ENCODE results near the gene CACNA2D3. TPM values are rescaled to one million over a fixed set of nuclear protein-coding genes. Genes with fewer than 3 reads are reported as not detected.

CACNA2D3 gene
- total RNA-seq, 1 experiment from 2014 or later, result 2.0 TPM

DNA sequence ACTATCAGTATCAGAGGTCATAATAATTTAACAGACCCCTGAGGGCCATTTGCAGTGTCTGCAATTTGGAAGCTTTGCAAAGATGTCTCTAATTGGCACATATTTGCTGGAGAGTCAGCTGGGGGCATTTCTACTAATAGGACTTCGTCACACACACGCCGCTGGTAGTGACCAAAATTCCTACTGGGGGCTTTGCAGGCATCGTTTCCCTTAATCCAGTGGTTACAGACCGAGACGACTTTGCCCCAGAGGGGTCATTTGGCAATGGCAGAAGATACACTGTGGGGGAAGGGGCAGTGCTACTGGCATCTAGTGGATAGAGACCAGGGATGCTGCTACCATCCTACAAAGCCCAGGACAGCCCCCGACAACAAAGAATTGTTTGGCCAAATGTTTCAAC, 956.5 kb downstream of the CACNA2D3 start:
- DNase-seq (ENCODE audit: low read depth), result no peak

DNA sequence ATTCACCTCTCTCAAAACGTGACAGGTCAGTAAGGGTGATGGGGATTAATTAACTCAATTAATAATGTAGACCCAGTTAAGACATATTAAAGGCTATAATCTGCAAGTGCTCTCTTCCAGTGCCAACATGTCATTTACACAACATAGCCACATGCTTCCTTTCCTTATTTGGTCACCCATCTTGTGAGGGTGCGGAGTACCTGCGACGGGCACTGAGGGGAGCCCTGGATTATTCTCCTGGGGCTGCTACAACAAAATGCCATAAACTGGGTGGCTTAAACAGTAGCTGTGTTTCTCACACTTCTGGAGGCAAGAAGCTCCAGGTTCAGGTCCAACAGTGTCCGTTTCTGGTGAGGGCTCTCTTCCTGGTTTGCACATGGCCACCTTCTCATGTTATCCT, 962.9 kb downstream of the CACNA2D3 start:
- no peak for DNase-seq (ENCODE audit: low read depth)

GRCh38 chr3:55089211-55089610, 966.9 kb downstream of the CACNA2D3 start:
- no peak for DNase-seq (ENCODE audit: low read depth)

- DNase-seq (ENCODE audit: low read depth), result no peak
Observed at GRCh38 chr3:55090291-55090690, 967.9 kb downstream of the CACNA2D3 start.

DNA sequence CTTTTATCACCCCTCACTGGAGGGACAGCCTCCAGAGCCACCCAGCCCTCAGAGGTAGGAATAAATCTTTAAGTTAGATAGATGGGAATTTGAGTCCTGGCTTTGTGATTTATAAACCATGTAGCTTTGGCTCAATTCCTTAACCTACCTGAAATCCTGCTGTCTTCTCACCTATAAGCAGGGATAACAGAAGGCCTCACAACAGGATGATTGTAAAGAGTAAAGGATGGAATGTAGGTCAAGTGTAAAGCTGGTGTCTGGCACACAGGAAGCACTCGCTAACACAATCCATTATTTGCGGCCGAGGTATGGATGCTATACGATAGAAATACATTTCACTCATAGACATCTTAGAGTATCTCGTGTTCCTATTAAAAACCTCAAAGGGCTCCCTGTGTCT, 968.4 kb downstream of the CACNA2D3 start:
- DNase-seq (ENCODE audit: low read depth), result no peak

DNA sequence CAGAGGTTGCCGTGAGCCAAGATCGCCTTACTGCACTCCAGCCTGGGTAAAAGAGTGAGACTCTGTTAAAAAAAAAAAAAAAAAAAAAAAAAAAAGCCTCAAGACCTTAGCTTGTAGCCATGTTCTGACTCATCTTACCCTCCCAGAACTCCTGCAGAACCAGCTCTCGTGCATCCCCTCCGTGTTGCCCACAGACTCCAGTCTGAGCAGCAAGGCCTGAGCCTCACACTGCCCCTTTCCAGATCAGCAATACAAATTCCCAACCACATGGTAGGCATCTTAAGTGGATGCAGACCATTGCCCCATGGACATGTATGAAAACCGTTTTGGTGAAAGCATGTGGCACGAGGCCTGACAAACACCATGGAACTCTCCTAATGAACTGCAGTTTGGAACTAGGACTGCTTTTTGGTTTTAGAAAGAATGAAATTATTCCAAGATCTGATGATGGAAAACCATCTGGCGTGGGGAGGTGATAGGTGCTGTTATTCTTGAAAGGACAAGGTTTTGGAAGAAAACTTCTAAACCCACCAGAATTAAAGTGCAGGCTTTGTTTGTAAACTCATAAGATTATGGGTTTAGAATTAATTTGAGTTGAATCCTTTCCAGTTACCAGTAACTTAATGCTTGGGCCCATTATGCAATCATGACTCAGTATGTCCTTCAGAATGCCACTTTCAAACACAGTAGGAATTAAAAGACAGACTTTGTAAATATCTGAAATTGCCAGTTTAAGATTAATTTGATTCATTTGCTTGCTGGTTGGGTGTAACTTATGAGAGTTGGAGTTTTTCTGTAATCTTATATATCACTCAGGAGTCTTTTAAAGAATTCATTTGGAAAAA, 969.3 kb downstream of the CACNA2D3 start:
- DNase-seq (ENCODE audit: low read depth), result no peak

GRCh38 chr3:55094676-55095075, 972.3 kb downstream of the CACNA2D3 start:
- no peak for DNase-seq (ENCODE audit: low read depth)

DNA sequence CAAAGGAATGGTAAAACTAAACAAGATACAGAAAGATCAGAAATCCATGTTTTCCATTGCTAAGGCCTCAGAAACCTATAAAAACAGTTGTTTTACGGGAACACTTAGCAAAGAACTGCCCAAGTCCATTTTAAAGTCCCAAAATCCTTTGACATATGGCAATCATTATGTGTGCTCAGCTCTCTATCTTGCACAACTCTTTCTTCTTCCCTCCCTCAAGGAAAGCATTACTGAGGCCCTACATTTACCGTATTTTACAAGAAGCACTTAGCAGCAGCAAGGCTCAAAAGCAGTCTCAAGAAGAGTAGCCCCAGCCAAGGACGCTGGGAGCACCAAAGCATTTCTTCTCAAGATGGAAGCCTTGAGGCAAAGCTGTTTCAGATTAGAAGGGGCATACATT, 975.1 kb downstream of the CACNA2D3 start:
- no peak for DNase-seq (ENCODE audit: low read depth)

GRCh38 chr3:55105647-55106046, 983.3 kb downstream of the CACNA2D3 start:
- no peak for DNase-seq (ENCODE audit: low read depth)

DNA sequence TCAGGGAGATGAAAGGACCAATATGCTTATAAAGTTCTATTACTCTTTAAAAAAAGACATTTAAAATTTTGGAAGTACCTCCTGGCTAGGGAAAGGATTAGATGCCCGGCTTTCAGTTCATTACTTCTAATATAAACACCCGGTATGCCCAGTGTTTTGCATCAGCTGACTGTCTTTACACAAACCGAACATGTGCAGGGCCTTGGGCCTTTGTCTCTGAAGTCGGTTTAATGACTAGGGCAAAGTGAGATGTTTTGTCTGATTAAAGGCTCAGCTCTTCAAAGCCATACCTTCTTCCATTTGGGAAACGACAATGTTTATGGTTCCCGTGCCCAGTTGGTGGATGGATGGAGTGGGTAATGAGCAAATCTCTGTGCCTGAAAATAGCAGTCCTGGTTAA, 984.8 kb downstream of the CACNA2D3 start:
- DNase-seq (ENCODE audit: low read depth), result no peak

DNA sequence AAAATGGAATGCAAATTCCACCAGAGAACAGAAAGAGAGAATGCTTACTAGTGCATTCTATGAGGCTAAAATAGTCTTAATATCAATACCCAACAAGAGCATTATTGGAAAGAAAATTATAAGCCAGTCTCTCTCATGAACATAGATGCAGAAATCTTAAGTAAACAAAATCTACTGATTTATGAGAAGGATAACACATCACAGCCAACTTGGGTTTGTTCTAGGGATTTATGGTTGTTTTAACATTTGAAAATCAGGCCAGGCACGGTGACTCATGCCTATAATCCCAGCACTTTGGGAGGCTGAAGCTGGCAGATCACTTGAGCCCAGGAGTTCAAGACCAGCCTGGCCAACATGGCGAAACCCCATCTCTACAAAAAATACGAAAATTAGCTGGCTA, 989.6 kb downstream of the CACNA2D3 start:
- peak; percentile 6 for DNase-seq (ENCODE audit: low read depth)

DNA sequence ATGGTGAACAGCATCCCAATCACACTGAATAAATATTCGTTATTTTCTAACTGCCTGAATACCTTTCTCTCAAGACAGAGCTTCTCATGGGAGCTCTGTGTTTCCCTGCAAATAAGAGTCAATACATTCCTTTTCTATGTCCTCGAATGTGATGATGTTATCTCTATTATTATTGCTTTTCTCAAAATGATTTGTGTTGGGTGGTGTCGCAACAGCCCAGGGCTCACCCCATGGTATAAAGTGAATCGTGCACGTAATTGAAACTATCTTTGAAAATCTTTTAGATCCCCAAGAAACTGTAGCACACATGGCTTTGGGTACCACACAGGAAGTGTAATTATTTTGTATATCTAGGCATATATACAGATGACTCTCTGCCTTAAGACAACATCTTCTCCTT, 996.1 kb downstream of the CACNA2D3 start:
- DNase-seq (ENCODE audit: low read depth), result no peak

DNA sequence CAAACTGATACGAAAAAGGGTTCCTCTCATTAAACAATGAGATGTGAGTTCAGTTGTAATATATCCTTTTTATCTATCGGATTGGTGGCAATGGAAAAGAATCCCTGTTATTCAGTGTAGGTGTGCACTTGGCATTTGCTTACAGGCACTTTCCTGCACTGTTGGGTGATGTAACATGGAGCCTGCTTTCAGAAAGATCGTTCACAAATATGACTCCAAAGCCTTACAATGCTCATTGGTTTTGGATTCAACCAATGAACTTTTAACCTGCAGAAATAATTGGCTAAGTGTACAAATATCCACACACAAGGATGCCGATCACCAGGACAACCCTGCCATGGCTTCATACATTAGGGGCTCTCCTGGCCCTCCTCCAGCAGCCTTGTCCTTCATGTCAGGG, 996.9 kb downstream of the CACNA2D3 start:
- no peak for DNase-seq (ENCODE audit: low read depth)

GRCh38 chr3:55122312-55122711, 1000.0 kb downstream of the CACNA2D3 start:
- no peak for DNase-seq (ENCODE audit: low read depth)

Other genes with a start within 250 kb of the CACNA2D3 start
- gene ACTR8, start 240.4 kb upstream of the CACNA2D3 start, total RNA-seq (2014; rRNA removed; shearing (Covaris generic)), result 27.1 and 38.9 TPM in 2 replicates
- gene SELENOK, start 230.7 kb upstream of the CACNA2D3 start, total RNA-seq (2014; rRNA removed; shearing (Covaris generic)), result 54.8 and 62.3 TPM in 2 replicates